HCT116 (cell line): ENCODE results near the gene UBA52. TPM values are rescaled to one million over a fixed set of nuclear protein-coding genes. Genes with fewer than 3 reads are reported as not detected.

Experiments
- ATAC-seq: fragments of 200-7000 bp; cut with Tn5 transposase; 2 replicates; pipeline ENCODE4 v1.9.1; 2020; ENCODE audit warnings: mild to moderate bottlenecking, moderate library complexity
- BruUV-seq: library from RNA; stranded (reverse); fragments of 400-500 nt; replicated peaks from 2 replicates; lab custom pipeline; 2021; lab: Mats Ljungman, UMichigan
- CTCF ChIA-PET: fragments of 300-600 bp; sonication (Branson Sonifier 250); formaldehyde crosslinking; loops from one replicate; lab custom pipeline; 2021; ENCODE audit warnings: antibody characterized with exemption; lab: Charles Lee
- POLR2A ChIA-PET: fragments of 300-600, 350-600 bp; sonication (Branson Sonifier 250); formaldehyde crosslinking; loops from one replicate; lab custom pipeline; 2021; ENCODE audit warnings: antibody characterized with exemption; lab: Charles Lee
- RAD21 ChIA-PET, 2 experiments: fragments of 300-600 bp; sonication (Branson Sonifier 250); formaldehyde crosslinking; loops; one replicate each; lab custom pipeline; 2023; ENCODE audit warnings: low total read pairs in 2 of 2; ENCODE audit not compliant: uncharacterized antibody in 2 of 2, unreplicated experiment in 2 of 2, low non-redundant PET in 1 of 2; lab: Charles Lee
- DNase-seq: peaks from one replicate; pipeline ENCODE4 v3.0.0-alpha.2; 2010; ENCODE audit warnings: low read depth, low spot score
- H2AFZ ChIP-seq: fragments of 200-600 bp; shearing (Covaris generic), sonication (generic); 2 replicates; pipeline ENCODE4 v1.6.1; 2017; ENCODE audit warnings: low read depth, mixed run types, mixed read lengths, antibody characterized with exemption, low read length; ENCODE audit not compliant: poor library complexity, severe bottlenecking
- H3K27ac ChIP-seq: 2 replicates; pipeline ENCODE4 v1.5.1; 2012; ENCODE audit warnings: low read depth, low read length
- H3K27me3 ChIP-seq: fragments of 200-600 bp; sonication (generic); 2 replicates; pipeline ENCODE4 v1.6.1; 2016; ENCODE audit warnings: mixed run types, low read length, mixed read lengths; ENCODE audit not compliant: insufficient read depth
- H3K36me3 ChIP-seq, 2 experiments: fragments of 200-500 bp in 1 of 2; fragments of 200-600 bp in 1 of 2; sonication (Bioruptor generic) in 1 of 2; sonication (generic) in 1 of 2; 2 replicates each; pipeline versions ENCODE4 v1.5.1 to v1.6.1; 2014 to 2016; ENCODE audit warnings: low read length in 2 of 2, inconsistent platforms in 1 of 2, mixed read lengths in 1 of 2, mixed run types in 1 of 2; ENCODE audit not compliant: insufficient read depth in 2 of 2, control insufficient read depth in 1 of 2
- H3K4me1 ChIP-seq, 2 experiments: fragments of 200-600 bp in 1 of 2; sonication (generic) in 1 of 2; 2 replicates each; pipeline versions ENCODE4 v1.5.1 to v1.6.1; 2012 to 2017; ENCODE audit warnings: low read length in 2 of 2, inconsistent platforms in 1 of 2, mild to moderate bottlenecking in 1 of 2, mixed read lengths in 1 of 2, mixed run types in 1 of 2, moderate library complexity in 1 of 2; ENCODE audit not compliant: insufficient read depth in 2 of 2, control insufficient read depth in 1 of 2
- H3K4me2 ChIP-seq: fragments of 200-600 bp; sonication (generic); 2 replicates; pipeline ENCODE4 v1.6.1; 2017; ENCODE audit warnings: mixed run types, low read length, mixed read lengths
- H3K4me3 ChIP-seq, 2 experiments: fragments of 200-600 bp in 1 of 2; sonication (generic) in 1 of 2; replicated peaks in 1 of 2; 2 replicates each; pipeline ENCODE4 v1.5.1; 2011 to 2016; ENCODE audit warnings: low read length in 2 of 2, control low read depth in 1 of 2, low read depth in 1 of 2, mild to moderate bottlenecking in 1 of 2, mixed read lengths in 1 of 2, mixed run types in 1 of 2
- H3K79me2 ChIP-seq: fragments of 200-600 bp; sonication (generic); 2 replicates; pipeline ENCODE4 v1.6.1; 2017; ENCODE audit warnings: mild to moderate bottlenecking, mixed run types, low read length, moderate library complexity, mixed read lengths; ENCODE audit not compliant: insufficient read depth
- H3K9ac ChIP-seq: fragments of 200-600 bp; sonication (generic); 2 replicates; pipeline ENCODE4 v1.6.1; 2016; ENCODE audit warnings: low read length, mixed read lengths
- H3K9me2 ChIP-seq: fragments of 200-600 bp; sonication (generic), shearing (Covaris generic); 2 replicates; pipeline ENCODE4 v1.6.1; 2017; ENCODE audit warnings: mixed run types, mild to moderate bottlenecking, moderate library complexity; ENCODE audit not compliant: insufficient read depth
- H3K9me3 ChIP-seq, 2 experiments: fragments of 200-500 bp in 1 of 2; fragments of 200-600 bp in 1 of 2; sonication (Bioruptor generic) in 1 of 2; sonication (generic) in 1 of 2; 2 replicates each; pipeline ENCODE4 v1.6.1; 2014 to 2017; ENCODE audit warnings: low read length in 2 of 2, mixed read lengths in 2 of 2, inconsistent platforms in 1 of 2, low read depth in 1 of 2, mild to moderate bottlenecking in 1 of 2, mixed run types in 1 of 2, moderate library complexity in 1 of 2; ENCODE audit not compliant: control insufficient read depth in 1 of 2, insufficient read depth in 1 of 2
- H4K20me1 ChIP-seq: fragments of 200-600 bp; sonication (generic), shearing (Covaris generic); 2 replicates; pipeline ENCODE4 v1.6.1; 2017; ENCODE audit warnings: mixed run types, mild to moderate bottlenecking, moderate library complexity; ENCODE audit not compliant: insufficient read depth
- REST ChIP-seq: IDR thresholded peaks from 2 replicates; pipeline ENCODE4 v1.6.1; 2012; ENCODE audit warnings: low read depth
- SIN3A ChIP-seq: IDR thresholded peaks from 2 replicates; pipeline ENCODE4 v1.6.1; 2012; ENCODE audit warnings: low read depth
- YY1 ChIP-seq: IDR thresholded peaks from 2 replicates; pipeline ENCODE4 v1.6.1; 2011; ENCODE audit warnings: low read length, low read depth, moderate library complexity, mild to moderate bottlenecking; ENCODE audit not compliant: insufficient replicate concordance; ENCODE audit errors: extremely low read depth
- ZBTB33 ChIP-seq: IDR thresholded peaks from 2 replicates; pipeline ENCODE4 v1.6.1; 2011; ENCODE audit warnings: mild to moderate bottlenecking, low read length, moderate library complexity; ENCODE audit not compliant: insufficient replicate concordance; ENCODE audit errors: extremely low read depth
- intact Hi-C: fragments of 100-400 bp; cut with micrococcal nuclease; formaldehyde crosslinking; loops from 2 replicates; pipeline ENCODE4 v1.10.0; 2022
- total RNA-seq: library from RNA; stranded (reverse); gene quantifications from one replicate; pipeline ENCODE4 v1.2.1, GENCODE V29; 2021; ENCODE audit not compliant: unreplicated experiment

The UBA52 gene
- total RNA-seq, 1 experiment from 2014 or later: 1,743 TPM

GRCh38 chr19:18595475-18595874, 23.8 kb downstream of the UBA52 start:
- Histone ChIP-seq H3K9ac (no peak overlapping the region), H3K4me1 (peaks cover 15 to 31% of the 10 kb centered on the region in 2 experiments; a peak in 3 of 4 replicates), H4K20me1 (no peaks in the 10 kb centered on the region), H3K9me2 (no peaks in the 10 kb centered on the region), H3K36me3 (0 out of 4 replicates have a peak, but pooled peaks cover 0 to 4% of the 10 kb centered on the region in 2 experiments), H3K4me2 (no peak overlapping the region), H3K4me3 (no peak overlapping the region), H3K27ac (no peak overlapping the region), H3K79me2 (no peaks in the 10 kb centered on the region; the same call in 1 of the 2 replicates), H3K9me3 (no peaks in the 10 kb centered on the region), H3K27me3 (no peaks in the 10 kb centered on the region), H2AFZ (no peak overlapping the region)
- no peak for ATAC-seq
- TF ChIP-seq REST (no peak), SIN3A (no peak), YY1 (no peak), ZBTB33 (no peak)
- intact Hi-C loops: no loop called here
- DNase-seq: no peak
- ChIA-PET POLR2A (interaction anchor here (0.6 kb wide), 1 partner anchor 252 kb away, joined by 3 read pairs; no protein-coding TSS in a partner anchor), RAD21 (interaction anchor here in 1 of 2 experiments (0.6 kb wide), 1 partner anchor 49 kb away, joined by 3 read pairs; no protein-coding TSS in a partner anchor), CTCF (no interaction called here)
- no TSS peak for BruUV-seq
